Stomach (tissue), 4 donors: Measurements from ENCODE around the gene MAK.

ENCODE experiments used
- EP300 ChIP-seq: sonication (generic); formaldehyde crosslinking; IDR thresholded peaks from one replicate; pipeline ENCODE4 v1.6.1; 2017; ENCODE audit warnings: antibody characterized with exemption
- POLR2A ChIP-seq, 4 donors: fragments of 450-650 bp; IDR thresholded peaks; one replicate each; pipeline ENCODE4 v1.6.1; 2016; ENCODE audit warnings: antibody characterized with exemption in 4 of 4, control low read depth in 2 of 4, mild to moderate bottlenecking in 1 of 4, moderate library complexity in 1 of 4
- POLR2AphosphoS5 ChIP-seq, 3 donors: sonication (generic); formaldehyde crosslinking; IDR thresholded peaks; one replicate each; pipeline ENCODE4 v1.6.1; 2016; ENCODE audit warnings: antibody characterized with exemption in 3 of 3
- TF ChIP-seq, protein P1 (sequence below), 7 experiments: fragments of 450-650 bp in 4 of 7; fragments of 200-600 bp in 3 of 7; sonication (generic) in 3 of 7; IDR thresholded peaks; one replicate each; pipeline ENCODE4 v1.5.1; 2016 to 2019; ENCODE audit warnings: antibody characterized with exemption in 7 of 7, control low read depth in 2 of 7, mild to moderate bottlenecking in 1 of 7

DNA sequence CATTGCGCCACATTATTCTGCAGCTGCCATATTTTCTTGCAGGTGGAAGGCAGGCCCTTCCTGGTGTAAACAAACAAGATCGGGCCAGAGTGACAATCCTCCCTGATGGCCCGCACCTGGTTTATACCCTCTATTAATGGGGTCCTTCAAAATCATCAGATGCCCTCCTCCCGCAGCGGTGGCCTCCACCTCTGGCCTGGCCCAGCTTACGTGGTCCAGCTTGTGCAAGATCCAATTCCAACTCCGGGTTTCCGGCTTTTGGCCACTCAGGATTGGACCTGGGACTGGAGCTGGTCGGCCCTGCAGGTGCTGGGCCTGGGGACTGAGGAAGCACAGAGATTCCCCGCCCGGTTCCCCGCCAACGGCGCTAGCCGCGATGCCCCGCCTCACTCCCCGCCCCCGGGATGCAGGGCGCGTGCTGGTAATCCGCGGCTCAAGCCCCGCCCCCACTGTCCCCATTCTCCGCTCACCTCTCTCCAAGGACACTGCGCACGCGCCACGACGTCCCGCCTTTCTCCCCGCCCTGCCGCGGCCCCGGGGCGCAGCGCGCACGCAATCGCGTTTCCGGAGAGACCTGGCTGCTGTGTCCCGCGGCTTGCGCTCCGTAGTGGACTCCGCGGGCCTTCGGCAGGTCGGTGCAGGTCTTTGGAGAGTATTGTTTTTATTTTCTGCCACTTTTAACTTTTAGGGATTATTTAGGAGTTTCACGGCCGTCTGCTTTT lies 90.9 kb downstream of the MAK start, which contains the start of gene TMEM14B:
- TF ChIP-seq, protein P1, sequence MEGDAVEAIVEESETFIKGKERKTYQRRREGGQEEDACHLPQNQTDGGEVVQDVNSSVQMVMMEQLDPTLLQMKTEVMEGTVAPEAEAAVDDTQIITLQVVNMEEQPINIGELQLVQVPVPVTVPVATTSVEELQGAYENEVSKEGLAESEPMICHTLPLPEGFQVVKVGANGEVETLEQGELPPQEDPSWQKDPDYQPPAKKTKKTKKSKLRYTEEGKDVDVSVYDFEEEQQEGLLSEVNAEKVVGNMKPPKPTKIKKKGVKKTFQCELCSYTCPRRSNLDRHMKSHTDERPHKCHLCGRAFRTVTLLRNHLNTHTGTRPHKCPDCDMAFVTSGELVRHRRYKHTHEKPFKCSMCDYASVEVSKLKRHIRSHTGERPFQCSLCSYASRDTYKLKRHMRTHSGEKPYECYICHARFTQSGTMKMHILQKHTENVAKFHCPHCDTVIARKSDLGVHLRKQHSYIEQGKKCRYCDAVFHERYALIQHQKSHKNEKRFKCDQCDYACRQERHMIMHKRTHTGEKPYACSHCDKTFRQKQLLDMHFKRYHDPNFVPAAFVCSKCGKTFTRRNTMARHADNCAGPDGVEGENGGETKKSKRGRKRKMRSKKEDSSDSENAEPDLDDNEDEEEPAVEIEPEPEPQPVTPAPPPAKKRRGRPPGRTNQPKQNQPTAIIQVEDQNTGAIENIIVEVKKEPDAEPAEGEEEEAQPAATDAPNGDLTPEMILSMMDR (IDR thresholded peaks at IDR 0.05) = no peak
- peak; percentile 95 to 99 (median 97) for TF ChIP-seq POLR2AphosphoS5 (IDR thresholded peaks at IDR 0.05)
- no peak for TF ChIP-seq EP300
- peak in 1 of 4 donors; percentile 56 for TF ChIP-seq POLR2A (IDR thresholded peaks at IDR 0.05)
